ENCODE data around the gene UNCX. TPM values are rescaled to one million over a fixed set of nuclear protein-coding genes. Genes with fewer than 3 reads are reported as not detected.
A peak's percentile ranks its signal among the peaks of the same experiment; 100 is the strongest.

The UNCX gene
- total and polyA plus RNA-seq, 9 of the 15 experiments (the other 6 are each of a cell fraction or from before 2014, with no cell fraction given): not detected

GRCh38 chr7:1196950-1197349, 35.7 kb upstream of the UNCX start:
- BruUV-seq (replicated peaks): no TSS peak
- CTCF ChIA-PET (ENCODE audit: low intra/inter-chr PET ratio): no interaction called here
- Histone ChIP-seq H3K4me3 (no peak overlapping the region), H3K4me1 (replicated peaks in 1 of 2; ENCODE audit: control insufficient read depth in 2 of 2, insufficient read depth in 2 of 2, low read length in 2 of 2) (peaks cover 0 to 14% of the 10 kb centered on the region in 2 experiments; a peak in 2 of 5 replicates), H2AFZ (ENCODE audit: low read depth, low read length) (no peak overlapping the region), H3K27me3 (ENCODE audit: control insufficient read depth in 2 of 2, insufficient read depth in 2 of 2, low read length in 2 of 2) (peaks cover 39 to 60% of the 10 kb centered on the region in 2 experiments), H3K9me3 (replicated peaks; ENCODE audit: control insufficient read depth, insufficient read depth, low read depth, low read length) (no peaks in the 10 kb centered on the region), H3K27ac (ENCODE audit: extremely low read depth, low read depth, low read length) (no peak overlapping the region), H4K20me1 (replicated peaks; ENCODE audit: control insufficient read depth, insufficient read depth, low read length) (no peaks in the 10 kb centered on the region), H3K36me3 (ENCODE audit: control insufficient read depth, insufficient read depth, low read length) (no peaks in the 10 kb centered on the region), H3K4me2 (ENCODE audit: insufficient read depth, low read length) (no peak overlapping the region), H3K9ac (ENCODE audit: insufficient read depth in 1 of 2, low read depth in 2 of 2, low read length in 2 of 2) (no peak overlapping the region), H3K9me1 (ENCODE audit: control insufficient read depth, insufficient read depth, low read length) (no peaks in the 10 kb centered on the region), H3K79me2 (ENCODE audit: control insufficient read depth, insufficient read depth, low read length) (no peaks in the 10 kb centered on the region)
- ATAC-seq (no peak), DNase-seq (ENCODE audit: extremely low read depth in 1 of 4, low spot score in 3 of 4) (no peak), FAIRE-seq (no peak)
- TF ChIP-seq ZNF121 (CRISPR knock-in tag; conservative IDR thresholded peaks at IDR 0.05): peak; percentile 89
- no peak for TF ChIP-seq RAD21 (CRISPR knock-in tag; conservative IDR thresholded peaks at IDR 0.05 in 1 of 2, IDR thresholded peaks at IDR 0.05 in 1 of 2)
- intact Hi-C loops (cut with micrococcal nuclease) (no loop called here), in situ Hi-C loops (cut with MboI) (no loop called here)
- POLR2A ChIA-PET: no interaction called here
- 6% methylated on average over 3 of the region's 6 CpGs for WGBS (ENCODE audit: insufficient coverage, low coverage, missing lambda C conversion rate)

GRCh38 chr7:1197997-1198625, 34.6 kb upstream of the UNCX start:
- DNase-seq (ENCODE audit: extremely low read depth in 1 of 4, low spot score in 3 of 4): peak in 1 of 4 experiments; percentile 5
- no peaks in the 10 kb centered on the region for H3K36me3 ChIP-seq (ENCODE audit: control insufficient read depth, insufficient read depth, low read length)
- WGBS (ENCODE audit: insufficient coverage, low coverage, missing lambda C conversion rate): 10% methylated on average over 15 of the region's 15 CpGs
- H3K4me3 ChIP-seq: no peak overlapping the region
- in situ Hi-C loops (cut with MboI) (no loop called here), intact Hi-C loops (cut with micrococcal nuclease) (no loop called here)
- H3K4me2 ChIP-seq (ENCODE audit: insufficient read depth, low read length): no peak overlapping the region
- POLR2A ChIA-PET: no interaction called here
- H3K9me1 ChIP-seq (ENCODE audit: control insufficient read depth, insufficient read depth, low read length): no peaks in the 10 kb centered on the region
- H4K20me1 ChIP-seq (replicated peaks; ENCODE audit: control insufficient read depth, insufficient read depth, low read length): no peaks in the 10 kb centered on the region
- peaks cover 0 to 12% of the 10 kb centered on the region in 2 experiments; a peak in 2 of 5 replicates for H3K4me1 ChIP-seq (replicated peaks in 1 of 2; ENCODE audit: control insufficient read depth in 2 of 2, insufficient read depth in 2 of 2, low read length in 2 of 2)
- CTCF ChIA-PET (ENCODE audit: low intra/inter-chr PET ratio): no interaction called here
- H3K27ac ChIP-seq (ENCODE audit: extremely low read depth, low read depth, low read length): no peak overlapping the region
- no peak overlapping the region for H2AFZ ChIP-seq (ENCODE audit: low read depth, low read length)
- no peaks in the 10 kb centered on the region for H3K9me3 ChIP-seq (replicated peaks; ENCODE audit: control insufficient read depth, insufficient read depth, low read depth, low read length)
- BruUV-seq (replicated peaks): no TSS peak
- no peak overlapping the region for H3K9ac ChIP-seq (ENCODE audit: insufficient read depth in 1 of 2, low read depth in 2 of 2, low read length in 2 of 2)
- ATAC-seq: no peak
- no peak for FAIRE-seq
- H3K79me2 ChIP-seq (ENCODE audit: control insufficient read depth, insufficient read depth, low read length): no peaks in the 10 kb centered on the region
- H3K27me3 ChIP-seq (ENCODE audit: control insufficient read depth in 2 of 2, insufficient read depth in 2 of 2, low read length in 2 of 2): peaks cover 30 to 58% of the 10 kb centered on the region in 2 experiments
- TF ChIP-seq, protein P1, sequence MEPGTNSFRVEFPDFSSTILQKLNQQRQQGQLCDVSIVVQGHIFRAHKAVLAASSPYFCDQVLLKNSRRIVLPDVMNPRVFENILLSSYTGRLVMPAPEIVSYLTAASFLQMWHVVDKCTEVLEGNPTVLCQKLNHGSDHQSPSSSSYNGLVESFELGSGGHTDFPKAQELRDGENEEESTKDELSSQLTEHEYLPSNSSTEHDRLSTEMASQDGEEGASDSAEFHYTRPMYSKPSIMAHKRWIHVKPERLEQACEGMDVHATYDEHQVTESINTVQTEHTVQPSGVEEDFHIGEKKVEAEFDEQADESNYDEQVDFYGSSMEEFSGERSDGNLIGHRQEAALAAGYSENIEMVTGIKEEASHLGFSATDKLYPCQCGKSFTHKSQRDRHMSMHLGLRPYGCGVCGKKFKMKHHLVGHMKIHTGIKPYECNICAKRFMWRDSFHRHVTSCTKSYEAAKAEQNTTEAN (CRISPR knock-in tag; IDR thresholded peaks at IDR 0.05): no peak
- TF ChIP-seq RB1 (IDR thresholded peaks at IDR 0.05; ENCODE audit: low read depth): no peak
- TF ChIP-seq KLF6 (CRISPR knock-in tag; IDR thresholded peaks at IDR 0.05; ENCODE audit: borderline replicate concordance): no peak
- TF ChIP-seq POLR2H (tag; IDR thresholded peaks at IDR 0.05; ENCODE audit: low read depth): no peak
- TF ChIP-seq HMG20A (CRISPR knock-in tag; conservative IDR thresholded peaks at IDR 0.05): no peak
- no peak for TF ChIP-seq HDAC8 (tag; IDR thresholded peaks at IDR 0.05)
- TF ChIP-seq, protein P2, sequence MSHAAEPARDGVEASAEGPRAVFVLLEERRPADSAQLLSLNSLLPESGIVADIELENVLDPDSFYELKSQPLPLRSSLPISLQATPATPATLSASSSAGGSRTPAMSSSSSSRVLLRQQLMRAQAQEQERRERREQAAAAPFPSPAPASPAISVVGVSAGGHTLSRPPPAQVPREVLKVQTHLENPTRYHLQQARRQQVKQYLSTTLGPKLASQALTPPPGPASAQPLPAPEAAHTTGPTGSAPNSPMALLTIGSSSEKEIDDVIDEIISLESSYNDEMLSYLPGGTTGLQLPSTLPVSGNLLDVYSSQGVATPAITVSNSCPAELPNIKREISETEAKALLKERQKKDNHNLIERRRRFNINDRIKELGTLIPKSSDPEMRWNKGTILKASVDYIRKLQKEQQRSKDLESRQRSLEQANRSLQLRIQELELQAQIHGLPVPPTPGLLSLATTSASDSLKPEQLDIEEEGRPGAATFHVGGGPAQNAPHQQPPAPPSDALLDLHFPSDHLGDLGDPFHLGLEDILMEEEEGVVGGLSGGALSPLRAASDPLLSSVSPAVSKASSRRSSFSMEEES (CRISPR knock-in tag; IDR thresholded peaks at IDR 0.05): no peak
- no peak for TF ChIP-seq LARP7 (IDR thresholded peaks at IDR 0.05)
- no peak for TF ChIP-seq HSF4 (CRISPR knock-in tag; IDR thresholded peaks at IDR 0.05; ENCODE audit: borderline replicate concordance)
- no peak for TF ChIP-seq KDM2B (CRISPR knock-in tag; IDR thresholded peaks at IDR 0.05)
- TF ChIP-seq SRSF3 (IDR thresholded peaks at IDR 0.05; ENCODE audit: insufficient read depth, low read length): no peak
